ENCODE measurements around the gene TPPP2.

TPPP2 gene

DNA sequence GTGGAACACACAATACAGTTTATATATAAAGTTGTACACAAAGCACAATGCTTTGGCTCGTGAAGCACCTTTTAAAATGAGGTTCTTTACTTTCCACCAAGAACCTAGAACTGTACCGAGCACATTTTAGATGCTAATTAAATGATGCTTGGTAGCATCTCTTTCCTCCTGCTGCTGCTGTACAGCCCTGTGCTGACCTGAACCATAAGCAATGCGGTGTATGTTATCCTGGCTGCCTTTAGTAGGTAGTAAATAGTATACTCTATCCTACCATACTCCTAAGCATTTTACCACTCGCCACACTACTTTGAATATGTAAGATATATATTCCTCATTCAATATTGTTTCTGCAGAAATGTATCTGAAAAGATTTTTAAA is 24.7 kb downstream of the TPPP2 start:
- Histone ChIP-seq H3F3A (ENCODE audit: low read depth) (no peaks in the 10 kb centered on the region), H3K36me3 (ENCODE audit: insufficient read depth, low read length) (no peaks in the 10 kb centered on the region), H3K79me2 (ENCODE audit: insufficient read depth, low read length) (no peaks in the 10 kb centered on the region), H2AFZ (ENCODE audit: low read length) (no peak overlapping the region), H3K9me2 (replicated peaks; ENCODE audit: low read depth, low read length) (no peaks in the 10 kb centered on the region), H4K20me1 (ENCODE audit: insufficient read depth, low read length, poor library complexity, severe bottlenecking) (no peaks in the 10 kb centered on the region), H3K4me2 (ENCODE audit: low read depth, low read length, poor library complexity, severe bottlenecking) (no peak overlapping the region), H3K4me1 (ENCODE audit: insufficient read depth, low read length, poor library complexity, severe bottlenecking) (peaks cover 12% of the 10 kb centered on the region), H3K27me3 (ENCODE audit: insufficient read depth, low read length, poor library complexity, severe bottlenecking) (no peaks in the 10 kb centered on the region), H3K9ac (ENCODE audit: low read depth, low read length, poor library complexity, severe bottlenecking) (peak overlapping the region; percentile 1), H3K4me3 (ENCODE audit: low read length, poor library complexity, severe bottlenecking) (no peak overlapping the region), H3K9me3 (ENCODE audit: insufficient read depth, low read depth, low read length) (no peaks in the 10 kb centered on the region)
- TF ChIP-seq EZH2phosphoT487 (IDR thresholded peaks at IDR 0.05; ENCODE audit: borderline replicate concordance) (no peak), CTCF (conservative IDR thresholded peaks at IDR 0.05; ENCODE audit: low read length) (no peak)

- Histone ChIP-seq H3K4me1 (ENCODE audit: insufficient read depth, low read length, poor library complexity, severe bottlenecking) (peaks cover 12% of the 10 kb centered on the region), H3K4me3 (ENCODE audit: low read length, poor library complexity, severe bottlenecking) (no peak overlapping the region)
- TF ChIP-seq CTCF (conservative IDR thresholded peaks at IDR 0.05; ENCODE audit: low read length) (no peak), EZH2phosphoT487 (IDR thresholded peaks at IDR 0.05; ENCODE audit: borderline replicate concordance) (no peak)
Measured at GRCh38 chr14:21055432-21056117, 25.6 kb downstream of the TPPP2 start.

GRCh38 chr14:21056520-21057163 is 26.6 kb downstream of the TPPP2 start:
- H3K27me3 ChIP-seq (ENCODE audit: insufficient read depth, low read length, poor library complexity, severe bottlenecking) = no peaks in the 10 kb centered on the region
- H3K4me2 ChIP-seq (ENCODE audit: low read depth, low read length, poor library complexity, severe bottlenecking) = no peak overlapping the region
- no peak overlapping the region for H3K9ac ChIP-seq (ENCODE audit: low read depth, low read length, poor library complexity, severe bottlenecking)
- H3K9me2 ChIP-seq (replicated peaks; ENCODE audit: low read depth, low read length) = no peaks in the 10 kb centered on the region
- no peaks in the 10 kb centered on the region for H3K36me3 ChIP-seq (ENCODE audit: insufficient read depth, low read length)
- TF ChIP-seq CTCF (conservative IDR thresholded peaks at IDR 0.05; ENCODE audit: low read length) (no peak), EZH2phosphoT487 (IDR thresholded peaks at IDR 0.05; ENCODE audit: borderline replicate concordance) (no peak)
- H3K4me3 ChIP-seq (ENCODE audit: low read length, poor library complexity, severe bottlenecking) = no peak overlapping the region
- H3K79me2 ChIP-seq (ENCODE audit: insufficient read depth, low read length) = no peaks in the 10 kb centered on the region
- no peaks in the 10 kb centered on the region for H3F3A ChIP-seq (ENCODE audit: low read depth)
- peaks cover 12% of the 10 kb centered on the region for H3K4me1 ChIP-seq (ENCODE audit: insufficient read depth, low read length, poor library complexity, severe bottlenecking)
- no peaks in the 10 kb centered on the region for H3K9me3 ChIP-seq (ENCODE audit: insufficient read depth, low read depth, low read length)
- H4K20me1 ChIP-seq (ENCODE audit: insufficient read depth, low read length, poor library complexity, severe bottlenecking) = no peaks in the 10 kb centered on the region
- H2AFZ ChIP-seq (ENCODE audit: low read length) = no peak overlapping the region

More at GRCh38 chr14:21055432-21056117, 25.6 kb downstream of the TPPP2 start:
- Histone ChIP-seq H3K79me2 (ENCODE audit: insufficient read depth, low read length) (no peaks in the 10 kb centered on the region), H3K4me2 (ENCODE audit: low read depth, low read length, poor library complexity, severe bottlenecking) (no peak overlapping the region), H3K9ac (ENCODE audit: low read depth, low read length, poor library complexity, severe bottlenecking) (no peak overlapping the region), H3K9me2 (replicated peaks; ENCODE audit: low read depth, low read length) (no peaks in the 10 kb centered on the region), H3K27me3 (ENCODE audit: insufficient read depth, low read length, poor library complexity, severe bottlenecking) (no peaks in the 10 kb centered on the region), H3F3A (ENCODE audit: low read depth) (no peaks in the 10 kb centered on the region), H3K9me3 (ENCODE audit: insufficient read depth, low read depth, low read length) (no peaks in the 10 kb centered on the region), H4K20me1 (ENCODE audit: insufficient read depth, low read length, poor library complexity, severe bottlenecking) (no peaks in the 10 kb centered on the region), H3K36me3 (ENCODE audit: insufficient read depth, low read length) (no peaks in the 10 kb centered on the region), H2AFZ (ENCODE audit: low read length) (no peak overlapping the region; the same call in 1 of the 2 replicates)
